ENCODE measurements around the gene DCTN3.

GRCh38 chr9:34659592-34660253 is 39.4 kb upstream of the DCTN3 start:
- no peak for TF ChIP-seq POLR2AphosphoS5 (IDR thresholded peaks at IDR 0.05; ENCODE audit: insufficient read depth, low read depth, low read length)
- no peak for TF ChIP-seq CTCF (IDR thresholded peaks at IDR 0.05; ENCODE audit: extremely low read depth in 1 of 2, insufficient read depth in 1 of 2, low read depth in 1 of 2, low read length in 2 of 2)
- no peak for TF ChIP-seq POLR2A (IDR thresholded peaks at IDR 0.05; ENCODE audit: low read depth, low read length)
- TF ChIP-seq, protein P1, sequence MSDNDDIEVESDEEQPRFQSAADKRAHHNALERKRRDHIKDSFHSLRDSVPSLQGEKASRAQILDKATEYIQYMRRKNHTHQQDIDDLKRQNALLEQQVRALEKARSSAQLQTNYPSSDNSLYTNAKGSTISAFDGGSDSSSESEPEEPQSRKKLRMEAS (IDR thresholded peaks at IDR 0.05; ENCODE audit: insufficient read depth, insufficient read length): no peak
- TF ChIP-seq EZH2 (IDR thresholded peaks at IDR 0.05; ENCODE audit: borderline replicate concordance, low read depth, low read length, severe bottlenecking): no peak
- TF ChIP-seq FOS (IDR thresholded peaks at IDR 0.05; ENCODE audit: borderline replicate concordance, insufficient read depth, low read length): no peak
- TF ChIP-seq JUN (IDR thresholded peaks at IDR 0.05; ENCODE audit: borderline replicate concordance, insufficient read depth, insufficient read length, low read depth): no peak
- TF ChIP-seq MYC (IDR thresholded peaks at IDR 0.05; ENCODE audit: low read depth, low read length): no peak
- TF ChIP-seq GATA2 (IDR thresholded peaks at IDR 0.05; ENCODE audit: insufficient read depth, insufficient read length, low read depth, low read length): no peak
